ES-I3 (cell line): ENCODE results near the gene UGT1A6.

Experiments
- H3K36me3 ChIP-seq: 2 replicates; pipeline ENCODE4 v1.6.1; 2013; ENCODE audit warnings: mild to moderate bottlenecking, low read length, control low read depth, moderate library complexity; ENCODE audit not compliant: insufficient read depth
- H3K4me1 ChIP-seq: 2 replicates; pipeline ENCODE4 v1.6.1; 2013; ENCODE audit warnings: mild to moderate bottlenecking, control low read depth, low read length; ENCODE audit not compliant: insufficient read depth
- H3K9ac ChIP-seq: 2 replicates; pipeline ENCODE4 v1.6.1; 2013; ENCODE audit warnings: low read depth, mild to moderate bottlenecking, low read length, moderate library complexity
- H3K9me3 ChIP-seq: 2 replicates; pipeline ENCODE4 v1.6.1; 2013; ENCODE audit warnings: mild to moderate bottlenecking, low read length, moderate library complexity; ENCODE audit not compliant: control insufficient read depth, insufficient read depth

Gene UGT1A6

GRCh38 chr2:233674314-233674713 is 18.4 kb upstream of the UGT1A6 start:
- no peak overlapping the region for H3K9ac ChIP-seq
- H3K36me3 ChIP-seq, result no peaks in the 10 kb centered on the region
- no peaks in the 10 kb centered on the region for H3K9me3 ChIP-seq
- H3K4me1 ChIP-seq, result no peaks in the 10 kb centered on the region

GRCh38 chr2:233674995-233675394 is 17.7 kb upstream of the UGT1A6 start:
- Histone ChIP-seq H3K9me3 (no peaks in the 10 kb centered on the region), H3K9ac (no peak overlapping the region), H3K4me1 (no peaks in the 10 kb centered on the region), H3K36me3 (no peaks in the 10 kb centered on the region)

- H3K9ac ChIP-seq, result no peak overlapping the region
- H3K9me3 ChIP-seq, result no peaks in the 10 kb centered on the region
Observed at GRCh38 chr2:233676046-233676445, 16.6 kb upstream of the UGT1A6 start.

GRCh38 chr2:233679196-233679595 is 13.5 kb upstream of the UGT1A6 start:
- Histone ChIP-seq H3K9me3 (no peaks in the 10 kb centered on the region), H3K9ac (no peak overlapping the region), H3K4me1 (no peaks in the 10 kb centered on the region; the same call in 1 of the 2 replicates), H3K36me3 (no peaks in the 10 kb centered on the region)

More at GRCh38 chr2:233676046-233676445, 16.6 kb upstream of the UGT1A6 start:
- Histone ChIP-seq H3K36me3 (no peaks in the 10 kb centered on the region), H3K4me1 (no peaks in the 10 kb centered on the region; the same call in 1 of the 2 replicates)

GRCh38 chr2:233680361-233681045 is 12.2 kb upstream of the UGT1A6 start:
- H3K9me3 ChIP-seq, result no peaks in the 10 kb centered on the region
- H3K36me3 ChIP-seq, result no peaks in the 10 kb centered on the region
- H3K9ac ChIP-seq, result no peak overlapping the region
- no peaks in the 10 kb centered on the region; the same call in 1 of the 2 replicates for H3K4me1 ChIP-seq

- H3K36me3 ChIP-seq, result no peaks in the 10 kb centered on the region
- H3K9me3 ChIP-seq, result no peaks in the 10 kb centered on the region
- H3K9ac ChIP-seq, result no peak within 1 kb of the TSS
- no peaks in the 10 kb centered on the region; the same call in 1 of the 2 replicates for H3K4me1 ChIP-seq
Observed at GRCh38 chr2:233681521-233682099, 11.1 kb upstream of the UGT1A6 start, which contains the start of gene UGT1A7. Gene UGT1A7, plus strand, starts transcription at chr2:233681901. Its CDS starts 37 bp downstream, at chr2:233681938.

GRCh38 chr2:233684640-233685039 is 8.1 kb upstream of the UGT1A6 start:
- H3K9ac ChIP-seq, result no peak overlapping the region

GRCh38 chr2:233686928-233687327 is 5.8 kb upstream of the UGT1A6 start:
- H3K36me3 ChIP-seq, result no peaks in the 10 kb centered on the region
- peaks cover 12% of the 10 kb centered on the region for H3K4me1 ChIP-seq
- no peak overlapping the region for H3K9ac ChIP-seq
- H3K9me3 ChIP-seq, result no peaks in the 10 kb centered on the region

More at GRCh38 chr2:233684640-233685039, 8.1 kb upstream of the UGT1A6 start:
- Histone ChIP-seq H3K4me1 (no peaks in the 10 kb centered on the region; the same call in 1 of the 2 replicates), H3K9me3 (no peaks in the 10 kb centered on the region), H3K36me3 (no peaks in the 10 kb centered on the region)

GRCh38 chr2:233688341-233688740 is 4.3 kb upstream of the UGT1A6 start:
- Histone ChIP-seq H3K4me1 (peaks cover 16% of the 10 kb centered on the region), H3K9ac (no peak overlapping the region), H3K9me3 (no peaks in the 10 kb centered on the region), H3K36me3 (no peaks in the 10 kb centered on the region)

GRCh38 chr2:233689031-233689430 is 3.7 kb upstream of the UGT1A6 start:
- H3K36me3 ChIP-seq, result no peaks in the 10 kb centered on the region
- no peaks in the 10 kb centered on the region for H3K9me3 ChIP-seq
- H3K4me1 ChIP-seq, result peaks cover 16% of the 10 kb centered on the region
- H3K9ac ChIP-seq, result no peak overlapping the region

- Histone ChIP-seq H3K4me1 (peaks cover 16% of the 10 kb centered on the region), H3K9ac (no peak overlapping the region), H3K9me3 (no peaks in the 10 kb centered on the region), H3K36me3 (no peaks in the 10 kb centered on the region)
Observed at GRCh38 chr2:233689501-233689900, 3.2 kb upstream of the UGT1A6 start.

- Histone ChIP-seq H3K9ac (no peak overlapping the region), H3K4me1 (peaks cover 16% of the 10 kb centered on the region), H3K36me3 (no peaks in the 10 kb centered on the region), H3K9me3 (no peaks in the 10 kb centered on the region)
Observed at GRCh38 chr2:233690444-233690843, 2.2 kb upstream of the UGT1A6 start.

- Histone ChIP-seq H3K9ac (no peak overlapping the region), H3K4me1 (peaks cover 16% of the 10 kb centered on the region), H3K36me3 (no peaks in the 10 kb centered on the region), H3K9me3 (no peaks in the 10 kb centered on the region)
Observed at GRCh38 chr2:233691443-233692433, 952 bp upstream of the UGT1A6 start.

GRCh38 chr2:233693963-233694362 is 1.3 kb downstream of the UGT1A6 start:
- no peaks in the 10 kb centered on the region for H3K9me3 ChIP-seq
- H3K9ac ChIP-seq, result no peak overlapping the region
- H3K4me1 ChIP-seq, result peaks cover 16% of the 10 kb centered on the region
- no peaks in the 10 kb centered on the region for H3K36me3 ChIP-seq
